Erythroblast (primary cell): ENCODE measurements around the gene NEMP1.
A peak's percentile ranks its signal among the peaks of the same experiment; 100 is the strongest.
"Not testable (repeated sequence)": the region's sequence is repeated elsewhere in the genome, so short reads cannot be mapped to it uniquely, and the experiment has no call there.

Experiments used
- DNase-seq, 2 experiments: peaks; one replicate each; lab custom pipeline; 2025; lab: John Stamatoyannopoulos, UW
- GATA1 ChIP-seq: IDR thresholded peaks from 2 replicates; pipeline ENCODE4 v1.6.1; 2011; ENCODE audit warnings: low read depth, mild to moderate bottlenecking, control low read depth, low read length, moderate library complexity
- POLR2A ChIP-seq: IDR thresholded peaks from 2 replicates; pipeline ENCODE4 v1.6.1; 2011; ENCODE audit warnings: mild to moderate bottlenecking, low read length

Gene NEMP1

GRCh38 chr12:57091638-57092528 lies 13.3 kb upstream of the NEMP1 start:
- TF ChIP-seq GATA1 (no peak), POLR2A (no peak)
- no peak for DNase-seq

GRCh38 chr12:57090924-57091637 lies 12.5 kb upstream of the NEMP1 start:
- DNase-seq, result no peak
- no peak for TF ChIP-seq POLR2A
- no peak for TF ChIP-seq GATA1

GRCh38 chr12:57090490-57090889 lies 11.9 kb upstream of the NEMP1 start:
- no peak for TF ChIP-seq POLR2A
- TF ChIP-seq GATA1, result no peak
- no peak for DNase-seq

- TF ChIP-seq GATA1, result no peak
- TF ChIP-seq POLR2A, result no peak
- peak; percentile 57 to 59 for DNase-seq
These were observed 11.0 kb upstream of the NEMP1 start for GRCh38 chr12:57089271-57090245.

GRCh38 chr12:57088354-57089270 lies 10.0 kb upstream of the NEMP1 start, which contains the start of gene NAB2:
NAB2 (plus strand) TSS chr12:57089114; CDS start chr12:57089272, 158 bp downstream.
- TF ChIP-seq POLR2A (peak; percentile 69), GATA1 (no peak)
- peak; percentile 93 to 96 for DNase-seq

- peak; percentile 62 for TF ChIP-seq POLR2A
- no peak for TF ChIP-seq GATA1
- peak; percentile 66 to 71 for DNase-seq
These were observed 9.2 kb upstream of the NEMP1 start for GRCh38 chr12:57087691-57088353.

GRCh38 chr12:57087010-57087690 lies 8.6 kb upstream of the NEMP1 start:
- TF ChIP-seq GATA1, result no peak
- TF ChIP-seq POLR2A, result peak; percentile 27
- DNase-seq, result peak; percentile 80 to 85

GRCh38 chr12:57086493-57087009 lies 8.0 kb upstream of the NEMP1 start:
- no peak for TF ChIP-seq GATA1
- TF ChIP-seq POLR2A, result no peak
- DNase-seq, result peak; percentile 60 to 65

- DNase-seq, result peak; percentile 43 to 49
- TF ChIP-seq GATA1, result no peak
- TF ChIP-seq POLR2A, result no peak
These were observed 7.5 kb upstream of the NEMP1 start for GRCh38 chr12:57085999-57086492.

GRCh38 chr12:57080855-57081254 lies 2.3 kb upstream of the NEMP1 start:
- TF ChIP-seq GATA1, result no peak
- no peak for TF ChIP-seq POLR2A
- DNase-seq, result no peak

- no peak for TF ChIP-seq GATA1
- DNase-seq, result peak in 1 of 2 experiments; percentile 38
These were observed 1.2 kb upstream of the NEMP1 start for GRCh38 chr12:57079821-57080220.

GRCh38 chr12:57073566-57074450 lies 4.8 kb downstream of the NEMP1 start:
- DNase-seq, result not testable (repeated sequence)
